IPS-18a (cell line): ENCODE measurements around the gene RPGRIP1L.

Experiments used
- H3K27ac ChIP-seq: one replicate; pipeline ENCODE4 v1.5.1; 2013; ENCODE audit warnings: low read length
- H3K27me3 ChIP-seq: one replicate; pipeline ENCODE4 v1.6.1; 2013; ENCODE audit warnings: mild to moderate bottlenecking, low read length; ENCODE audit not compliant: control insufficient read depth, insufficient read depth
- H3K36me3 ChIP-seq: one replicate; pipeline ENCODE4 v1.6.1; 2013; ENCODE audit warnings: low read depth, low read length; ENCODE audit not compliant: control insufficient read depth
- H3K4me1 ChIP-seq: one replicate; pipeline ENCODE4 v1.6.1; 2013; ENCODE audit warnings: low read depth, low read length; ENCODE audit not compliant: control insufficient read depth
- H3K4me3 ChIP-seq: one replicate; pipeline ENCODE4 v1.5.1; 2013; ENCODE audit warnings: low read length
- H3K9ac ChIP-seq: one replicate; pipeline ENCODE4 v1.6.1; 2013; ENCODE audit warnings: mild to moderate bottlenecking, low read length, moderate library complexity
- H3K9me3 ChIP-seq: one replicate; pipeline ENCODE4 v1.6.1; 2013; ENCODE audit warnings: low read depth, low read length; ENCODE audit not compliant: control insufficient read depth

Gene RPGRIP1L

GRCh38 chr16:53646506-53646905 lies 57.2 kb downstream of the RPGRIP1L start:
- H3K36me3 ChIP-seq: no peaks in the 10 kb centered on the region
- no peak overlapping the region for H3K9ac ChIP-seq
- no peak overlapping the region for H3K27ac ChIP-seq
- H3K27me3 ChIP-seq: no peaks in the 10 kb centered on the region
- H3K9me3 ChIP-seq: no peaks in the 10 kb centered on the region
- peaks cover 6% of the 10 kb centered on the region for H3K4me1 ChIP-seq
- H3K4me3 ChIP-seq: no peak overlapping the region

- H3K36me3 ChIP-seq: no peaks in the 10 kb centered on the region
- H3K4me3 ChIP-seq: no peak overlapping the region
- no peaks in the 10 kb centered on the region for H3K9me3 ChIP-seq
- H3K4me1 ChIP-seq: peaks cover 3% of the 10 kb centered on the region
- no peak overlapping the region for H3K27ac ChIP-seq
- no peaks in the 10 kb centered on the region for H3K27me3 ChIP-seq
- H3K9ac ChIP-seq: no peak overlapping the region
Measured at GRCh38 chr16:53643474-53643873, 60.2 kb downstream of the RPGRIP1L start.

GRCh38 chr16:53642094-53642493 lies 61.6 kb downstream of the RPGRIP1L start:
- H3K27ac ChIP-seq: no peak overlapping the region
- no peak overlapping the region for H3K9ac ChIP-seq
- no peak overlapping the region for H3K4me3 ChIP-seq
- H3K4me1 ChIP-seq: peaks cover 3% of the 10 kb centered on the region
- no peaks in the 10 kb centered on the region for H3K9me3 ChIP-seq
- no peaks in the 10 kb centered on the region for H3K36me3 ChIP-seq
- no peaks in the 10 kb centered on the region for H3K27me3 ChIP-seq

GRCh38 chr16:53636978-53637377 lies 66.7 kb downstream of the RPGRIP1L start:
- H3K4me1 ChIP-seq: peaks cover 7% of the 10 kb centered on the region
- H3K27ac ChIP-seq: no peak overlapping the region
- H3K4me3 ChIP-seq: no peak overlapping the region
- H3K36me3 ChIP-seq: no peaks in the 10 kb centered on the region
- no peak overlapping the region for H3K9ac ChIP-seq
- H3K27me3 ChIP-seq: no peaks in the 10 kb centered on the region
- H3K9me3 ChIP-seq: no peaks in the 10 kb centered on the region

- H3K27ac ChIP-seq: no peak overlapping the region
- H3K9ac ChIP-seq: no peak overlapping the region
- peaks cover 4% of the 10 kb centered on the region for H3K4me1 ChIP-seq
- no peaks in the 10 kb centered on the region for H3K27me3 ChIP-seq
- H3K9me3 ChIP-seq: no peaks in the 10 kb centered on the region
- H3K36me3 ChIP-seq: no peaks in the 10 kb centered on the region
- H3K4me3 ChIP-seq: no peak overlapping the region
Measured at GRCh38 chr16:53632526-53632925, 71.1 kb downstream of the RPGRIP1L start.

GRCh38 chr16:53631236-53632025 lies 72.2 kb downstream of the RPGRIP1L start:
- no peak overlapping the region for H3K9ac ChIP-seq
- peaks cover 4% of the 10 kb centered on the region for H3K4me1 ChIP-seq
- no peaks in the 10 kb centered on the region for H3K9me3 ChIP-seq
- H3K4me3 ChIP-seq: no peak overlapping the region
- H3K36me3 ChIP-seq: no peaks in the 10 kb centered on the region
- H3K27ac ChIP-seq: no peak overlapping the region
- H3K27me3 ChIP-seq: no peaks in the 10 kb centered on the region

- no peak overlapping the region for H3K9ac ChIP-seq
- no peak overlapping the region for H3K27ac ChIP-seq
- no peaks in the 10 kb centered on the region for H3K27me3 ChIP-seq
- H3K9me3 ChIP-seq: no peaks in the 10 kb centered on the region
- H3K4me1 ChIP-seq: peaks cover 4% of the 10 kb centered on the region
- H3K36me3 ChIP-seq: no peaks in the 10 kb centered on the region
- no peak overlapping the region for H3K4me3 ChIP-seq
Measured at GRCh38 chr16:53629607-53630312, 73.9 kb downstream of the RPGRIP1L start.

GRCh38 chr16:53629151-53629550 lies 74.5 kb downstream of the RPGRIP1L start:
- Histone ChIP-seq H3K4me3 (no peak overlapping the region), H3K9ac (no peak overlapping the region), H3K4me1 (peaks cover 4% of the 10 kb centered on the region), H3K27me3 (no peaks in the 10 kb centered on the region), H3K27ac (no peak overlapping the region), H3K36me3 (no peaks in the 10 kb centered on the region), H3K9me3 (no peaks in the 10 kb centered on the region)

- Histone ChIP-seq H3K4me1 (no peaks in the 10 kb centered on the region), H3K9me3 (no peaks in the 10 kb centered on the region), H3K27me3 (no peaks in the 10 kb centered on the region), H3K27ac (no peak overlapping the region), H3K4me3 (no peak overlapping the region), H3K9ac (no peak overlapping the region), H3K36me3 (no peaks in the 10 kb centered on the region)
Measured at GRCh38 chr16:53626811-53627210, 76.8 kb downstream of the RPGRIP1L start.

GRCh38 chr16:53626161-53626560 lies 77.5 kb downstream of the RPGRIP1L start:
- no peak overlapping the region for H3K9ac ChIP-seq
- no peaks in the 10 kb centered on the region for H3K27me3 ChIP-seq
- H3K36me3 ChIP-seq: no peaks in the 10 kb centered on the region
- no peaks in the 10 kb centered on the region for H3K4me1 ChIP-seq
- H3K9me3 ChIP-seq: no peaks in the 10 kb centered on the region
- H3K4me3 ChIP-seq: no peak overlapping the region
- no peak overlapping the region for H3K27ac ChIP-seq

- Histone ChIP-seq H3K27ac (no peak overlapping the region), H3K27me3 (no peaks in the 10 kb centered on the region), H3K9me3 (no peaks in the 10 kb centered on the region), H3K9ac (no peak overlapping the region), H3K4me1 (no peaks in the 10 kb centered on the region), H3K36me3 (no peaks in the 10 kb centered on the region), H3K4me3 (no peak overlapping the region)
Measured at GRCh38 chr16:53625221-53625620, 78.4 kb downstream of the RPGRIP1L start.

GRCh38 chr16:53622315-53622714 lies 81.3 kb downstream of the RPGRIP1L start:
- H3K27ac ChIP-seq: no peak overlapping the region
- no peak overlapping the region for H3K4me3 ChIP-seq
- H3K4me1 ChIP-seq: no peaks in the 10 kb centered on the region
- no peaks in the 10 kb centered on the region for H3K27me3 ChIP-seq
- H3K9ac ChIP-seq: no peak overlapping the region
- H3K9me3 ChIP-seq: no peaks in the 10 kb centered on the region
- no peaks in the 10 kb centered on the region for H3K36me3 ChIP-seq
